ENCODE results near the gene ATP8B1. TPM values are rescaled to one million over a fixed set of nuclear protein-coding genes. Genes with fewer than 3 reads are reported as not detected.
"Not testable (repeated sequence)": the region's sequence is repeated elsewhere in the genome, so short reads cannot be mapped to it uniquely, and the experiment has no call there.

Gene ATP8B1
- total RNA-seq, 3 donors from 2014 or later = 0.13 to 0.22 (median 0.15) TPM

GRCh38 chr18:57833441-57834101 lies 30.5 kb upstream of the ATP8B1 start:
- ATAC-seq (peak; percentile 55 to 56), DNase-seq (no peak)
- peaks cover 15% of the 10 kb centered on the region for H3K27me3 Mint-ChIP-seq (ENCODE audit: low read depth)
- H3K36me3 Mint-ChIP-seq (ENCODE audit: insufficient read depth) = peaks cover 4% of the 10 kb centered on the region
- peak overlapping the region; percentile 41 for H3K4me3 Mint-ChIP-seq
- peaks cover 11% of the 10 kb centered on the region for H3K9me3 Mint-ChIP-seq
- peaks cover 29% of the 10 kb centered on the region for H3K4me1 Mint-ChIP-seq (ENCODE audit: low read depth)

DNA sequence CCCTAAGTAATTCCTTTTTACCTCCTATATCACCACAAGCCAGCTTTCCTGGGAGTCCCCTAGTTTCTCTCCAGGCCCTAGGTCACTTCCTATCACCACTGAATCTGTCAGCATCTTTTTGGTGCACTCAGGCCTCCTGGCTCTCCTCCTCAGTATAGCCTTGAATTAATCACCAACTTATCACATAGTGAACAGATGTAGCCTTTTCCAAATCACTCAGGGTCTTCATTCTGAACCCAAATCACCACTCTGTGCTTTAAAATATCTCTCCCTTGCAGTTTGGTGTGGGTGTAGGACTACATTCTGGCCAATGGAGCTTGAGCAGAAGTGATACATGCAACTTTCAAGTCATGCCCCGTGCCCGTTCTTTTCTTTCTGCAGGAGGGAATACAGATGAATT lies 29.6 kb upstream of the ATP8B1 start:
- H3K9me3 Mint-ChIP-seq = peaks cover 11% of the 10 kb centered on the region
- H3K36me3 Mint-ChIP-seq (ENCODE audit: insufficient read depth) = peaks cover 4% of the 10 kb centered on the region
- peaks cover 12% of the 10 kb centered on the region for H3K27me3 Mint-ChIP-seq (ENCODE audit: low read depth)
- no peak for DNase-seq
- ATAC-seq = no peak
- H3K4me3 Mint-ChIP-seq = no peak overlapping the region
- peaks cover 22% of the 10 kb centered on the region for H3K4me1 Mint-ChIP-seq (ENCODE audit: low read depth)

GRCh38 chr18:57831597-57832377 lies 28.7 kb upstream of the ATP8B1 start:
- Mint-ChIP-seq H3K27me3 (ENCODE audit: low read depth) (peaks cover 8% of the 10 kb centered on the region), H3K9me3 (peaks cover 11% of the 10 kb centered on the region), H3K36me3 (ENCODE audit: insufficient read depth) (peaks cover 4% of the 10 kb centered on the region), H3K4me1 (ENCODE audit: low read depth) (peaks cover 22% of the 10 kb centered on the region), H3K4me3 (no peak overlapping the region)
- ATAC-seq = no peak
- no peak for DNase-seq

- ATAC-seq (no peak), DNase-seq (no peak)
- Mint-ChIP-seq H3K9me3 (peaks cover 8% of the 10 kb centered on the region), H3K4me1 (ENCODE audit: low read depth) (peaks cover 6% of the 10 kb centered on the region), H3K4me3 (no peak overlapping the region), H3K36me3 (ENCODE audit: insufficient read depth) (peaks cover 4% of the 10 kb centered on the region), H3K27me3 (ENCODE audit: low read depth) (peaks cover 6% of the 10 kb centered on the region)
These were observed 24.5 kb upstream of the ATP8B1 start for GRCh38 chr18:57827646-57828045.

DNA sequence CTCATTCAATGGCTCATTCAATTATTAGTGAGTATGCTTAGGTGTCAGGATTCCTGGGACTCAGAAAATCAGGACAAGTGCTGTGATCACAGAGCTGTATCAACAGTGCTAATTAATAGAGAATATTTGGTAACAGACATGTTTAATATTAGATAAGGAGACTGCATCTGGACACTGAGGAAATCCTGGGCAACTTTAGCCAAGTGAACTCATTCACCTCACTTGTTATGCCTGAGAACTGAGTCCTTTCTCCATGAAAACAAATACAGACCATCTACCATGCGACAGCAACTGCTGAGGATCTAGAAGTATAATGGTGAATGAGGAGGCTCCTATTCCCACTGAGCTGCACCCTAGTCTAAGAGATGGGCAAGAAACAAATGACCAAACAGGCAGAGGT lies 23.1 kb upstream of the ATP8B1 start:
- DNase-seq (no peak), ATAC-seq (no peak)
- Mint-ChIP-seq H3K27me3 (ENCODE audit: low read depth) (peaks cover 9% of the 10 kb centered on the region), H3K36me3 (ENCODE audit: insufficient read depth) (no peaks in the 10 kb centered on the region), H3K9me3 (no peaks in the 10 kb centered on the region), H3K4me3 (no peak overlapping the region), H3K4me1 (ENCODE audit: low read depth) (no peaks in the 10 kb centered on the region)

DNA sequence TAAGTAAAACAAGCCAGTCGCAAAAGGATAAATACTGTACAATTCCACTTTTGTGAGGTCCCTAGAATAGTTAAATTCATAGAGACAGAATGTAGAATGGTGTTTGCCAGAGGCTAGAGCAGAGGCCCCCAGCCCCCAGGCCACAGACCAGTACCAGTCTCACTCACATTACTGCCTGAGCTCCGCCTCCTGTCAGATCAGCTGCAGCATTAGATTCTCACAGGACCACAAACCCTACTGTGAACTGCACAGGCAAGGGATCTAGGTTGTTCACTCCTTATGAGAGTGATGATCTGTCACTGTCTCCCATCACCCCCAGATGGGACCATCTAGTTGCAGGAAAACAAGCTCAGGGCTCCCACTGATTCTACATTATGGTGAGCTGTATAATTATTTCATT lies 17.5 kb upstream of the ATP8B1 start:
- DNase-seq; H3K9me3 Mint-ChIP-seq; H3K4me3 Mint-ChIP-seq; H3K36me3 Mint-ChIP-seq (ENCODE audit: insufficient read depth); H3K4me1 Mint-ChIP-seq (ENCODE audit: low read depth); ATAC-seq: not testable (repeated sequence)
- H3K27me3 Mint-ChIP-seq (ENCODE audit: low read depth) = peaks cover 19% of the 10 kb centered on the region

DNA sequence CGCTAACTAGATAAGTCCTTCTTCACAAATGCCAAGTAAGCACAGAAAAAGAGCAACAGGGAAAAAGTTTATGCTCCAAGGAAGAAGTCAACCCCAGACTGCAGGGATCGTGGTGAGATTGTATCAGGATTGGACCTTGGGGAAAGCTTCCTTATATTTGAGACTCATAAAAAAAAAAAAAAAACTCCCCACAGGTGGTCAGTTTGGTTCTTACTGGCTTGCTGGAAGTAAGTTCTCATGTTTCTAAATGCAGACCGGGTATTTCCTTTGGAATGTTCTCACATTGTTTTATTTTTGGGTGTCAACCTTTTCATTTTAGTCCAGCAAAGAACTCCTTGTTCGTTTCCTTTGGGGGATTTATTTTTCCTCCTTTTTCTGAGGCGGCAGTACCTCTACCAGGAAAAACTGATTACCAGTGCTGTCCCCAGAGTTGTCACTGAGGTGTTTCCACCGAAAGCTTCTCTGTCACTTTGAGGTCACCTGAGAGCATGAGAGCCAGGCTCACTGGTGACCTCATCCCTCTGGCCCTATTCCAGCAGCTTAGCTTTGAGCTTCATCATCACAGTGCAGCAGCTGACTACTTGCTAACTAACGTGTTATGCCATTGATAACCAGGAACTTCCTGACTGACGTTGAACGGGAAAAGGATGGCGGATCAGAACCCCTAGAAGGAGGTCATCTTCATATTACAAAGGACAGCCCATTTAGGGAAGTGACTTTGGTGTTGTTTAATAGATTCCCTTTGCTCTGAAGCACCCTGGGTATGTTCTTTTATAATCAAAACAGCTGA lies 16.8 kb upstream of the ATP8B1 start:
- no peaks in the 10 kb centered on the region for H3K4me1 Mint-ChIP-seq (ENCODE audit: low read depth)
- no peaks in the 10 kb centered on the region for H3K36me3 Mint-ChIP-seq (ENCODE audit: insufficient read depth)
- ATAC-seq = no peak
- peaks cover 19% of the 10 kb centered on the region for H3K27me3 Mint-ChIP-seq (ENCODE audit: low read depth)
- H3K4me3 Mint-ChIP-seq = no peak overlapping the region
- DNase-seq = no peak
- H3K9me3 Mint-ChIP-seq = no peaks in the 10 kb centered on the region

DNA sequence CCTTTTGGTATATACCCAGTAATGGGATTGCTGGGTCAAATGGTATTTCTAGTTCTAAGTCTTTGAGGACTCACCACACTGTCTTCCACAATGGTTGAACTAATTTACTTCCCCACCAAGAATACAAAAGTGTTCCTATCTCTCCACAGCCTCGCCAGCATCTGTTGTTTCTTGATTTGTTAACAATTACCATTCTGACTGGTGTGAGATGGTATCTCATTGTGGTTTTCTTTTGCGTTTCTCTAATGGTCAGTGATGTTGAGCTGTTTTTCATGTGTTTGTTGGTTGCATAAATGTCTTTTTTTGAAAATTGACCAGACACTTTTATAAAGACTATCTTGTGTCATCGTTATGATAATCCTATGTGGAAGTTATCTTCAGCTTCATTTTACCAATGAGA lies 16.0 kb upstream of the ATP8B1 start:
- Mint-ChIP-seq H3K27me3 (ENCODE audit: low read depth) (peaks cover 18% of the 10 kb centered on the region), H3K9me3 (no peaks in the 10 kb centered on the region), H3K4me1 (ENCODE audit: low read depth) (no peaks in the 10 kb centered on the region), H3K4me3 (no peak overlapping the region), H3K36me3 (ENCODE audit: insufficient read depth) (no peaks in the 10 kb centered on the region)
- DNase-seq (no peak), ATAC-seq (no peak)

GRCh38 chr18:57816208-57816954 lies 13.3 kb upstream of the ATP8B1 start:
- ATAC-seq (no peak), DNase-seq (no peak)
- no peaks in the 10 kb centered on the region for H3K36me3 Mint-ChIP-seq (ENCODE audit: insufficient read depth)
- no peaks in the 10 kb centered on the region for H3K4me1 Mint-ChIP-seq (ENCODE audit: low read depth)
- H3K27me3 Mint-ChIP-seq (ENCODE audit: low read depth) = peaks cover 12% of the 10 kb centered on the region
- no peak overlapping the region for H3K4me3 Mint-ChIP-seq
- H3K9me3 Mint-ChIP-seq = peaks cover 15% of the 10 kb centered on the region

- no peak overlapping the region for H3K4me3 Mint-ChIP-seq
- H3K9me3 Mint-ChIP-seq = peaks cover 17% of the 10 kb centered on the region
- H3K4me1 Mint-ChIP-seq (ENCODE audit: low read depth) = no peaks in the 10 kb centered on the region
- no peak for ATAC-seq
- no peaks in the 10 kb centered on the region for H3K36me3 Mint-ChIP-seq (ENCODE audit: insufficient read depth)
- H3K27me3 Mint-ChIP-seq (ENCODE audit: low read depth) = peaks cover 13% of the 10 kb centered on the region
- DNase-seq = no peak
These were observed 11.4 kb upstream of the ATP8B1 start for GRCh38 chr18:57814555-57814954.

- H3K9me3 Mint-ChIP-seq = peaks cover 17% of the 10 kb centered on the region
These were observed 10.1 kb upstream of the ATP8B1 start for GRCh38 chr18:57813245-57813644.

GRCh38 chr18:57812126-57812477 lies 9.0 kb upstream of the ATP8B1 start:
- ATAC-seq = no peak

More at GRCh38 chr18:57813245-57813644, 10.1 kb upstream of the ATP8B1 start:
- Mint-ChIP-seq H3K4me1 (ENCODE audit: low read depth) (no peaks in the 10 kb centered on the region), H3K36me3 (ENCODE audit: insufficient read depth) (no peaks in the 10 kb centered on the region), H3K4me3 (no peak overlapping the region), H3K27me3 (ENCODE audit: low read depth) (peaks cover 16% of the 10 kb centered on the region)
- no peak for DNase-seq
- no peak for ATAC-seq

GRCh38 chr18:57811477-57812125 lies 8.5 kb upstream of the ATP8B1 start:
- no peaks in the 10 kb centered on the region for H3K36me3 Mint-ChIP-seq (ENCODE audit: insufficient read depth)
- H3K9me3 Mint-ChIP-seq = peaks cover 17% of the 10 kb centered on the region
- peaks cover 11% of the 10 kb centered on the region for H3K27me3 Mint-ChIP-seq (ENCODE audit: low read depth)
- no peak overlapping the region for H3K4me3 Mint-ChIP-seq
- DNase-seq (no peak), ATAC-seq (no peak)
- no peaks in the 10 kb centered on the region for H3K4me1 Mint-ChIP-seq (ENCODE audit: low read depth)

More at GRCh38 chr18:57812126-57812477, 9.0 kb upstream of the ATP8B1 start:
- no peak for DNase-seq
- H3K36me3 Mint-ChIP-seq (ENCODE audit: insufficient read depth) = no peaks in the 10 kb centered on the region
- H3K9me3 Mint-ChIP-seq = peaks cover 17% of the 10 kb centered on the region
- no peaks in the 10 kb centered on the region for H3K4me1 Mint-ChIP-seq (ENCODE audit: low read depth)
- peaks cover 11% of the 10 kb centered on the region for H3K27me3 Mint-ChIP-seq (ENCODE audit: low read depth)
- H3K4me3 Mint-ChIP-seq = no peak overlapping the region

Data from activated T-cell treated with anti-CD3 and anti-CD28 coated beads, Interleukin-2, amount 50 U/mL, for 4 hours (primary cell).